Fibroblast of villous mesenchyme (primary cell): ENCODE measurements around the gene SNX14. TPM values are rescaled to one million over a fixed set of nuclear protein-coding genes. Genes with fewer than 3 reads are reported as not detected.

Source experiments
- DNase-seq: peaks from one replicate; pipeline ENCODE4 v3.0.0-alpha.2; 2010; ENCODE audit warnings: low read depth
- H3K4me3 ChIP-seq: 2 replicates; pipeline ENCODE4 v1.5.1; 2011; ENCODE audit warnings: low read depth, mild to moderate bottlenecking, low read length
- total RNA-seq: library from RNA; depleted of rRNA; stranded (reverse); fragments of >200 nt; gene quantifications from 2 replicates; pipeline ENCODE4 v1.2.3, GENCODE V29; 2012
- TF ChIP-seq, protein P1 (sequence below): IDR thresholded peaks from 2 replicates; pipeline ENCODE4 v1.5.1; 2012; ENCODE audit warnings: low read depth, mild to moderate bottlenecking, low read length; ENCODE audit not compliant: insufficient read depth

SNX14 gene
- total RNA-seq, 1 donor: 151 TPM

DNA sequence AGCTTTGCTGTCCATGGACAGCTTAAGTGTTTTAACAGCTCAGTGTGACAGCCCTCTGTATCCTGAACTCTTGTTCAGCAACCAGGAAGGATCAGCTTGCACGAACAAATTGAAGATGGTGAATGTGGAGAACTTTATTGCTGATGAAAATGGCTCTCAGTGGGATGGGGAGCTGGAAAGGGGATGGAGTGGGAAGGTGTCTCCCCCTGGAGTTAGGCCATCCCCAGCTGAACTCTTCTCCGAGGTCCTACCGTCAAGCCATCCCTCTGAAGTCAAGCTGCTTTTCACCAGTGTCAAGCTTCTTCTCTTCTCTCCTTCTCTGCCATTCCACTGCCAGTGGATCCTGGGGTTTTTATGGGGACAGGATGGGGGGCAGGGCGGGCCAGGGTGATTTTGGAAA, 117.1 kb downstream of the SNX14 start:
- DNase-seq: no peak
- no peak overlapping the region for H3K4me3 ChIP-seq
- TF ChIP-seq, protein P1, sequence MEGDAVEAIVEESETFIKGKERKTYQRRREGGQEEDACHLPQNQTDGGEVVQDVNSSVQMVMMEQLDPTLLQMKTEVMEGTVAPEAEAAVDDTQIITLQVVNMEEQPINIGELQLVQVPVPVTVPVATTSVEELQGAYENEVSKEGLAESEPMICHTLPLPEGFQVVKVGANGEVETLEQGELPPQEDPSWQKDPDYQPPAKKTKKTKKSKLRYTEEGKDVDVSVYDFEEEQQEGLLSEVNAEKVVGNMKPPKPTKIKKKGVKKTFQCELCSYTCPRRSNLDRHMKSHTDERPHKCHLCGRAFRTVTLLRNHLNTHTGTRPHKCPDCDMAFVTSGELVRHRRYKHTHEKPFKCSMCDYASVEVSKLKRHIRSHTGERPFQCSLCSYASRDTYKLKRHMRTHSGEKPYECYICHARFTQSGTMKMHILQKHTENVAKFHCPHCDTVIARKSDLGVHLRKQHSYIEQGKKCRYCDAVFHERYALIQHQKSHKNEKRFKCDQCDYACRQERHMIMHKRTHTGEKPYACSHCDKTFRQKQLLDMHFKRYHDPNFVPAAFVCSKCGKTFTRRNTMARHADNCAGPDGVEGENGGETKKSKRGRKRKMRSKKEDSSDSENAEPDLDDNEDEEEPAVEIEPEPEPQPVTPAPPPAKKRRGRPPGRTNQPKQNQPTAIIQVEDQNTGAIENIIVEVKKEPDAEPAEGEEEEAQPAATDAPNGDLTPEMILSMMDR: no peak

DNA sequence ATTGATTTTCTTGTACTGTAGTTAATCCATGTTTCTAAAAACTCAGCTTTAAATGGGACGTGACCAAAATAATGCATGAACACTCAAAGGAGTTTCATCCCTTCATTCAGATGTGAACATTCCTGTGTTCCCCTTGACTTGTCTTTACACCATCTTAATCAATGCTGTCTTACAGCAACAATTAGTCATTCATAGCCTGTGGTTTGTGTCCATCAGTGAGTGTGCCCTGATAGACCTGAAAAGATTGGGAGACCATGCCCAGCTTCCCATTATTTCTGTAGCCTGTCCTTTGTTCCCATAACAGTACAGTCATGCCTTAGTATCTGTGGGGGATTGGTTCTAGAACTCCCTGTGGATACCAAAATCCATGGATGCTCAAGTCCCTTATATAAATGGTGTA, 119.9 kb downstream of the SNX14 start:
- H3K4me3 ChIP-seq: no peak overlapping the region
- TF ChIP-seq, protein P1: no peak
- DNase-seq: no peak

DNA sequence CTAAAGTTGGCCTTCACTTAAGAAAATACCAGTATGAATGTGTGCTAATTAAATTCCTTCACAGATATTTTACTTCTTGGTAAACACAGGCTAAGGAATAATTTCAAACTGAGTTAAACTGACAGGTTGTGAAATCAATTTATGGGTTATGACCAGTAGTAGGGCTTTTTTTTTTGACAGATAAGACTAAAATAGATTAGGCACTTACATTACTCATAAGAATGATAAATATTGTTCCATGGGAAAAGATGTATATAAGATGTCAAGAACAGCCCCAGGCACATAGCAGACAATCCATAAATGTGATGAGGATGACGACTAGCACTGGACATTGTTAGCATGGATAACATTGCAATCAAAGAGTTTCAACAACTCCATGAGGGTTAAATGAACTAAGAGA, 120.9 kb downstream of the SNX14 start:
- peak; percentile 78 for DNase-seq
- H3K4me3 ChIP-seq: no peak overlapping the region
- TF ChIP-seq, protein P1: no peak

DNA sequence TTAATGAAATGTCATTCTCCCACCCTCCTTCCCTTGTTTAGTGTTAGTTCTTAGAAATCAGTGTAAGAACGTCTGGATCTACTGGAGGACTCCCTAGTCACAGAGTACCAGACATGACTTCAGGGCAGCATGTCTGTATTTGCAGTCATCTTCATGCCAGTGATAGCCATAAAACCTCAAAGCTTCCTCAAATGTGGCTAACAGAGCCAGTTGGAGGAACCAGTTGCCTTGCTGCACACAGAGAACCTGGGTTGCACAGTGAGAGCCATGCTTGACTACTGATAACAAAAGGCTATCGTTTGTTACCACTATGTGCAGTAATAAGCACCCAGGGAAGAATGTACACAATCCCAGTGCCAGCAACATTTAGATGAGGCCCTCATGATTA, 123.6 kb downstream of the SNX14 start:
- no peak overlapping the region for H3K4me3 ChIP-seq
- DNase-seq: no peak
- TF ChIP-seq, protein P1: no peak

DNA sequence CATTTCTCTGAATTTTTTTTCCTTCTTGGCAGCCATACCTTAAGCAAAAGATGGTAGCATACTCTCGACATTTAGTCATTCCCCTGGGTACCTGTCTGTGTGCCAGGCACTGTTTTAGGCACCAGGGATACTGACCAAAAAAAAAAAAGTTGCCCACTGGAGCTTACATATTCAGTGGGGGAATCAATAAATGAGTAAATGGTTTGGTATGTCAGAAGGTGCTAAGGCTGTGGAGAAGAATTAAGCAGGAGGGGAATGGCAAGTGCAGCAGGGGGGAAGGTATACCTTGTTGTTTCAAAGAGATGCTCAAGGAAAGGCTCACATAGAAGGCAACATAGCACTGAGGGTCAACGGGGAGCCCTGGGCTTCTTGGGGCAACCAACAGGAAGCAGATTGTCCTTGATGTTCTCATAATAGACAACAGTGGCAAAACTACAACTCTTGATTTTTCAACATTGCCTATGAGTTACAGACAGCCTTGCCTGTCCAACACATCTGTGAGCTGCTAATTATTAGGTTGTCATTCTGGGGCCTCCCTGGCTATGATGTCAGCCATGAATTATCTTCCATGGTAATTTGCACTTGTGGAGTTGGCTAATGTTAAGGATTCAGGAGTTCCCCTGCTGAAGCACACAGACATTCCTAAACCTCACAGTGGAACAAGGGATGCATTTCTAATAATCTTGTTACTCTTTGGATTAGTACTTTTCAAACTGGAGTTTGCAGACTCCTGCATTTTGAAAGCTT, 124.2 kb downstream of the SNX14 start:
- DNase-seq: no peak
- TF ChIP-seq, protein P1: no peak
- H3K4me3 ChIP-seq: no peak overlapping the region

DNA sequence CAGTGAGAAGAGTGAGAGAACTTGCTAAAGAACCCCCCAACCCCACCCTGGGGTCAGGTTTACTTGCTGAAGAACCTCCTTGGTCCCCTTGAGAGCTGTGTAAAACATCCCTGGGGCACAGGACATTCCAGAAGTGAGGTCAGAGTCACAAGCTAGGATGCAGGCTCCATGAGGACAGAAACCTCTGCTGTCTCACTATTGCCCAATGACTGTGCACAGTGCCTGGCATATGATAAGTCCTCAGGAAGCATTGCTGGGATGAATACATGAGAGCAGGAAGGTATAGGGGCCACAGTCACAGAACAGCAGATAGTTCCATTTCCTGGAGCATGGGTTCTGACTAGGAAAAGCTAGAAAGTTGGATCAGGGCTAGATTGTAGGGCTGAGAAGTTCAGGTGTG, 125.3 kb downstream of the SNX14 start:
- H3K4me3 ChIP-seq: no peak overlapping the region
- peak; percentile 77 for DNase-seq
- TF ChIP-seq, protein P1: no peak

DNA sequence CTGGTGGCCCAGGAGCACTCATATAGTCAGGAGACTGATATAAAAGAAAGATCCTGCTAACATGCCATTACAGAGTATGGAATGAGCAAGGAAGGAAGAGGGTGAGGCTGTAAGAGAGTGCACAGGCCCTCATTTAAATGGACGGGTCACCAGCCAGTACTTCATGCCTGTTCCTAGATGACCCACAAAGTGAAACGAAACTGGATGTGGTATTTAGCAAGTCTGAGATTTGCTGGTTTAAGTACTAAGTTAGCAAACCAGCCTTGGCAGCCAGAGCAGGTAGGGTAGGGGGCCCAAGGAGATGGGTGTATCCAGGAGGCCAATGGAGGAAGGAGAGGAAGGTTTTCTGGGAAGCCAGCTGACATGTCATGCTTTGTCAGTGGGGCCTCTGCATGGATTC, 127.9 kb downstream of the SNX14 start:
- H3K4me3 ChIP-seq: no peak overlapping the region
- peak; percentile 42 for DNase-seq
- TF ChIP-seq, protein P1: no peak
